SK-N-SH (cell line): ENCODE measurements around the gene CHPF. TPM values are rescaled to one million over a fixed set of nuclear protein-coding genes. Genes with fewer than 3 reads are reported as not detected.

Experiments
- CTCF ChIA-PET: fragments of 300-600, 350-600 bp; formaldehyde crosslinking; extraction: SDS; loops from one replicate; lab custom pipeline; 2021; lab: Yijun Ruan, JAX
- POLR2A ChIA-PET: fragments of 350-600 bp; sonication (Branson Sonifier 250); formaldehyde crosslinking; extraction: SDS; loops from one replicate; lab custom pipeline; 2020; ENCODE audit warnings: antibody characterized with exemption, inconsistent platforms; lab: Yijun Ruan, JAX
- DNase-seq: peaks from one replicate; pipeline ENCODE4 v3.0.0; 2012
- H2AFZ ChIP-seq: fragments of 200-600 bp; sonication (generic); 2 replicates; pipeline ENCODE4 v1.8.1; 2016; ENCODE audit warnings: antibody characterized with exemption, mild to moderate bottlenecking, low read depth
- H3F3A ChIP-seq: fragments of 200-600 bp; sonication (generic); replicated peaks from 2 replicates; pipeline ENCODE3; 2016; ENCODE audit warnings: antibody characterized with exemption, mild to moderate bottlenecking; ENCODE audit not compliant: insufficient read depth
- H3K27ac ChIP-seq, 2 experiments: fragments of 200-500 bp in 1 of 2; fragments of 200-600 bp in 1 of 2; sonication (Bioruptor generic) in 1 of 2; sonication (generic), shearing (Covaris generic) in 1 of 2; 2 replicates each; pipeline versions ENCODE4 v1.5.1 to v1.6.1; 2014 to 2016; ENCODE audit warnings: low read depth in 2 of 2, inconsistent platforms in 1 of 2, low read length in 1 of 2, mild to moderate bottlenecking in 1 of 2, mixed read lengths in 1 of 2
- H3K27me3 ChIP-seq: fragments of 200-600 bp; sonication (generic), shearing (Covaris generic); 2 replicates; pipeline ENCODE4 v1.6.1; 2016; ENCODE audit warnings: mixed run types; ENCODE audit not compliant: insufficient read depth
- H3K36me3 ChIP-seq, 2 experiments: fragments of 200-500 bp in 1 of 2; fragments of 200-600 bp in 1 of 2; sonication (Bioruptor generic) in 1 of 2; sonication (generic) in 1 of 2; replicated peaks in 1 of 2; 2 replicates each; pipeline versions ENCODE3 to v1.5.1; 2014 to 2016; ENCODE audit warnings: low read length in 1 of 2, mild to moderate bottlenecking in 1 of 2; ENCODE audit not compliant: insufficient read depth in 2 of 2, control insufficient read depth in 1 of 2
- H3K4me1 ChIP-seq, 2 experiments: fragments of 200-500 bp in 1 of 2; fragments of 200-600 bp in 1 of 2; sonication (Bioruptor generic) in 1 of 2; sonication (generic), shearing (Covaris generic) in 1 of 2; 2 replicates each; pipeline versions ENCODE4 v1.5.1 to v1.6.1; 2014 to 2016; ENCODE audit warnings: low read depth in 1 of 2, low read length in 1 of 2, mixed run types in 1 of 2; ENCODE audit not compliant: insufficient read depth in 2 of 2, control insufficient read depth in 1 of 2
- H3K4me2 ChIP-seq: fragments of 200-600 bp; sonication (generic), shearing (Covaris generic); 2 replicates; pipeline ENCODE4 v1.6.1; 2017; ENCODE audit warnings: mixed run types
- H3K4me3 ChIP-seq, 2 experiments: fragments of 200-500 bp in 1 of 2; fragments of 200-600 bp in 1 of 2; sonication (Bioruptor generic) in 1 of 2; sonication (generic), shearing (Covaris generic) in 1 of 2; 2 replicates each; pipeline versions ENCODE4 v1.5.1 to v1.8.1; 2014 to 2016; ENCODE audit warnings: low read depth in 2 of 2, inconsistent platforms in 1 of 2, low read length in 1 of 2, mild to moderate bottlenecking in 1 of 2, mixed read lengths in 1 of 2, moderate library complexity in 1 of 2
- H3K79me2 ChIP-seq: fragments of 200-600 bp; sonication (generic); 2 replicates; pipeline ENCODE4 v1.8.1; 2017; ENCODE audit warnings: mild to moderate bottlenecking; ENCODE audit not compliant: insufficient read depth
- H3K9ac ChIP-seq: fragments of 200-600 bp; sonication (generic); 2 replicates; pipeline ENCODE4 v1.6.1; 2017; ENCODE audit warnings: mixed run types
- H3K9me2 ChIP-seq: fragments of 200-600 bp; sonication (generic); 2 replicates; pipeline ENCODE4 v1.6.1; 2017; ENCODE audit warnings: mixed run types
- H3K9me3 ChIP-seq: fragments of 200-600 bp; sonication (generic); 2 replicates; pipeline ENCODE4 v1.6.1; 2017; ENCODE audit warnings: mixed run types, mild to moderate bottlenecking, moderate library complexity
- H4K20me1 ChIP-seq: fragments of 200-600 bp; sonication (generic); 2 replicates; pipeline ENCODE4 v1.6.1; 2017; ENCODE audit warnings: mild to moderate bottlenecking, mixed run types; ENCODE audit not compliant: insufficient read depth
- CTCF ChIP-seq: fragments of 200-600 bp; sonication (generic); IDR thresholded peaks from 2 replicates; pipeline ENCODE4 v1.6.1; 2017; ENCODE audit warnings: antibody characterized with exemption, mild to moderate bottlenecking, moderate library complexity
- EP300 ChIP-seq, 2 experiments: IDR thresholded peaks; 2 replicates each; pipeline versions ENCODE4 v1.4.0 to v1.6.1; 2012; ENCODE audit warnings: borderline replicate concordance in 1 of 2, low read depth in 1 of 2, low read length in 1 of 2
- EZH2phosphoT487 ChIP-seq: fragments of 200-600 bp; sonication (generic); IDR thresholded peaks from 2 replicates; pipeline ENCODE4 v1.6.1; 2017; ENCODE audit warnings: low read depth, mixed run types, mild to moderate bottlenecking, antibody characterized with exemption, moderate library complexity, borderline replicate concordance
- FOSL2 ChIP-seq: IDR thresholded peaks from 2 replicates; pipeline ENCODE4 v1.4.0; 2012; ENCODE audit warnings: low read depth, mild to moderate bottlenecking, moderate library complexity, borderline replicate concordance
- GABPA ChIP-seq: IDR thresholded peaks from 2 replicates; pipeline ENCODE4 v1.4.0; 2012; ENCODE audit warnings: low read depth, mild to moderate bottlenecking
- GATA2 ChIP-seq: sonication (generic); formaldehyde crosslinking; IDR thresholded peaks from 2 replicates; pipeline ENCODE4 v1.5.0; 2020; ENCODE audit warnings: mild to moderate bottlenecking, missing genetic modification reagents
- IRF3 ChIP-seq: fragments of 150-350 bp; IDR thresholded peaks from 2 replicates; pipeline ENCODE4 v1.6.1; 2016; ENCODE audit warnings: mild to moderate bottlenecking, low read depth, low read length
- JUND ChIP-seq: IDR thresholded peaks from 2 replicates; pipeline ENCODE4 v1.4.0; 2012
- MAX ChIP-seq: IDR thresholded peaks from 2 replicates; pipeline ENCODE4 v1.4.0; 2012; ENCODE audit warnings: low read depth
- MEF2A ChIP-seq: IDR thresholded peaks from 2 replicates; pipeline ENCODE4 v1.4.0; 2012; ENCODE audit warnings: low read depth, borderline replicate concordance
- NRF1 ChIP-seq: IDR thresholded peaks from 2 replicates; pipeline ENCODE4 v1.6.1; 2012; ENCODE audit warnings: low read depth, mild to moderate bottlenecking, low read length
- PBX3 ChIP-seq: IDR thresholded peaks from 2 replicates; pipeline ENCODE4; 2012
- RAD21 ChIP-seq: IDR thresholded peaks from 2 replicates; pipeline ENCODE4 v1.6.1; 2012; ENCODE audit warnings: mild to moderate bottlenecking, low read length
- SIN3A ChIP-seq: IDR thresholded peaks from 2 replicates; pipeline ENCODE4 v1.6.1; 2012; ENCODE audit warnings: low read depth, mild to moderate bottlenecking, low read length, moderate library complexity, borderline replicate concordance
- SMC3 ChIP-seq: IDR thresholded peaks from 2 replicates; pipeline ENCODE4 v1.6.1; 2012; ENCODE audit warnings: low read depth, low read length, improper control_type of control experiment
- TAF1 ChIP-seq: IDR thresholded peaks from 2 replicates; pipeline ENCODE4 v1.6.1; 2012; ENCODE audit warnings: low read depth, mild to moderate bottlenecking, low read length, moderate library complexity, borderline replicate concordance
- USF1 ChIP-seq: IDR thresholded peaks from 2 replicates; pipeline ENCODE4 v1.4.0; 2012; ENCODE audit warnings: low read depth, borderline replicate concordance
- USF2 ChIP-seq: fragments of 150-350 bp; IDR thresholded peaks from 2 replicates; pipeline ENCODE4 v1.6.1; 2017; ENCODE audit warnings: antibody characterized with exemption, low read length, low read depth, borderline replicate concordance
- YY1 ChIP-seq: IDR thresholded peaks from 2 replicates; pipeline ENCODE4 v1.4.0; 2012; ENCODE audit warnings: low read depth, mild to moderate bottlenecking
- WGBS: methylation state at CpG from one replicate; pipeline ENCODE4 v1.1.6; 2017; ENCODE audit warnings: low lambda C conversion rate; 5-methylcytosine and 5-hydroxymethylcytosine counted together
- polyA plus RNA-seq, 3 experiments: library from polyadenylated mRNA; depleted of rRNA; stranded (reverse); fragments of >200 nt; gene quantifications; 2 replicates each; pipeline ENCODE4 v1.2.3, GENCODE V29; 2012

CHPF gene
- polyA plus RNA-seq, 1 of the 3 experiments (the other 2 are of a cell fraction), result 141 TPM

- Histone ChIP-seq H3K4me2 (no peak overlapping the region), H3F3A (peaks cover 6% of the 10 kb centered on the region), H3K36me3 (no peaks in the 10 kb centered on the region), H3K27me3 (peaks cover 7% of the 10 kb centered on the region; the same call in 1 of the 2 replicates), H4K20me1 (no peaks in the 10 kb centered on the region), H3K9ac (no peak overlapping the region), H3K27ac (no peak overlapping the region), H3K9me3 (no peaks in the 10 kb centered on the region), H3K79me2 (no peaks in the 10 kb centered on the region), H3K4me3 (no peak overlapping the region), H3K9me2 (no peaks in the 10 kb centered on the region), H3K4me1 (peaks cover under 1 to 8% of the 10 kb centered on the region in 2 experiments; a peak in 1 of 4 replicates), H2AFZ (no peak overlapping the region)
- WGBS, result 59% methylated on average over 13 of the region's 15 CpGs
- POLR2A ChIA-PET, result interaction anchor here (0.9 to 1.0 kb wide), 2 partner anchors 20 to 21 kb away, joined by 3 read pairs; partner anchors contain the start of gene STK11IP
- CTCF ChIA-PET, result interaction anchor here (0.6 to 1.6 kb wide), 12 partner anchors 14 to 174 kb away, joined by 3 to 6 read pairs (median 4); partner anchors contain the start of genes CHPF and STK11IP
- TF ChIP-seq GABPA (no peak), MAX (no peak), EZH2phosphoT487 (no peak), RAD21 (no peak), CTCF (no peak), EP300 (IDR thresholded peaks at IDR 0.05; ENCODE audit: borderline replicate concordance in 1 of 2, low read depth in 1 of 2, low read length in 1 of 2) (no peak), SMC3 (no peak), USF1 (no peak), FOSL2 (no peak), NRF1 (no peak), IRF3 (no peak), YY1 (no peak), MEF2A (no peak), PBX3 (no peak), GATA2 (CRISPR knock-in tag) (no peak), JUND (no peak), USF2 (no peak), TAF1 (no peak), SIN3A (no peak)
- no peak for DNase-seq
These were observed 33.1 kb upstream of the CHPF start for GRCh38 chr2:219576505-219577388.
